ENCODE measurements around the gene IL32. TPM values are rescaled to one million over a fixed set of nuclear protein-coding genes. Genes with fewer than 3 reads are reported as not detected.

IL32 gene
- total RNA-seq, 4 donors from 2014 or later = 21.9 to 720 (median 492) TPM

DNA sequence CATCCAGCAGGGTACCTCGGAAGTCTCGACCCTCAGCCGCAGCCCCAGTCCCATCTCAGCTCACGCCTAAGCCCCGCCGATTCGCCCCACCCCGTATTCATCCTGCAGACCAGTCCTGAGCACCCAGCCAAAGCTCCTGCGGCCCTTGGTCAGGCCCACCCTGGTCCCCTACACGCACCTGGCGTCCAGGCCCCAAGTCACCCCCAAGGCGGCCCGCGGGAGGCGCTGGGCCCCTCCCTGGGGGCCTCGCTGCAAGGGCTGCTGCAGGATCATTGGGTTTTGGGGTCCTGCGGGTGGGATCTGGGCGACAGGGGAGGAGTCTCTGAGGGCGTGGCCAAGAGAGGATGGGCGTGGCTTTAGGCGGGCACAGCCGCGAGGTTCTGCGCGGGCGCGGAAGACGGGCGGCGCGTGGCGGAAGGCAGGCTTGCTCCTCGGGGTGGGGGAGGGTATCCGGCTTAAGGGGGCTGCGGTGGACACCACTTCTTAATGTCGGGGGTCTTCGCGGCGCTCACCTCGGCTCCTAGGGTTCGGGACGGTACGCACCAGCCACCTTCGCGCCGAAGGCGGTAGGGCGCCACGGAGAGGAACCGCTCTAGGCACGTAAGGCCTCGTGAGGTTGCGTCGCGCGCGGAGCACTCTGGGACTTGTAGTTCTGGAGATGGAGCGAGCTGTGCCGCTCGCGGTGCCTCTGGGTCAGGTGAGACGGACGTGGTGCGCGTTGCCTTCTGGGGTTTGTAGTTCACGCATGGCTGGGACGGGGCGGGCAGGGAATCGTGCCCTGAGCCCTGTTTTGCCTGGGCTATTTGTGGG, 41.6 kb upstream of the IL32 start, which contains the start of the genes HCFC1R1 and THOC6:
Gene HCFC1R1, minus strand, starts transcription at position 274 of the 810 bp plus-strand sequence. Its CDS starts 1 bp downstream, at position 273.
Gene THOC6, plus strand, starts transcription at position 367 of the 810 bp plus-strand sequence. Its CDS starts 292 bp downstream, at position 659.
- intact Hi-C loops (cut with DNase I; ENCODE audit: low total_unique reads) = loop anchor here (2.0 kb wide), 1 partner anchor 349 kb away; no protein-coding TSS in a partner anchor
- WGBS, 2 donors (ENCODE audit: low coverage in 1 of 2) = 0% methylated on average over 52 of the region's 69 CpGs; no CpG with 5 or more reads in 1 of the 2 donors
- in situ Hi-C loops (cut with MboI; ENCODE audit: low pct_ligation_motif_present in 1 of 4, low pct_unique_long_range_greater_than_20kb in 1 of 4, low sequenced_read_pairs in 3 of 4) = no loop called here
- peak; percentile 98 for DNase-seq
- peaks cover 21 to 61% (median 51%) of the 10 kb centered on the region in 4 donors for H3K4me1 ChIP-seq
- no peaks in the 10 kb centered on the region for H3K9me3 ChIP-seq
- H3K36me3 ChIP-seq = no peaks in the 10 kb centered on the region
- peaks cover 8% of the 10 kb centered on the region for H3K27me3 ChIP-seq
- H3K4me3 ChIP-seq = peak within 1 kb of the TSS; percentile 47 to 68 (median 61)
- peak within 1 kb of the TSS; percentile 92 to 94 (median 93) for H3K27ac ChIP-seq
- peak; percentile 80 for TF ChIP-seq POLR2A (IDR thresholded peaks at IDR 0.05)
- peak in 1 of 5 experiments; percentile 13 for TF ChIP-seq CTCF (IDR thresholded peaks at IDR 0.05)
- TF ChIP-seq POLR2AphosphoS5 (IDR thresholded peaks at IDR 0.05) = peak in 2 of 3 donors; percentile 79 to 90
- TF ChIP-seq EP300 (IDR thresholded peaks at IDR 0.05; ENCODE audit: low read depth) = no peak

- no peak for DNase-seq
- 90% methylated on average over 18 of the region's 18 CpGs; no CpG with 5 or more reads in 1 of the 2 donors for WGBS, 2 donors (ENCODE audit: low coverage in 1 of 2)
- intact Hi-C loops (cut with DNase I; ENCODE audit: low total_unique reads) (no loop called here), in situ Hi-C loops (cut with MboI; ENCODE audit: low pct_ligation_motif_present in 1 of 4, low pct_unique_long_range_greater_than_20kb in 1 of 4, low sequenced_read_pairs in 3 of 4) (loop anchor here in 1 of 4 donors (25.0 kb wide), 1 partner anchor 112 kb away; the partner anchor contains the start of gene ZNF213)
- no peak overlapping the region for H3K4me3 ChIP-seq
- H3K36me3 ChIP-seq = no peaks in the 10 kb centered on the region
- no peak overlapping the region for H3K27ac ChIP-seq
- H3K4me1 ChIP-seq = peaks cover 21 to 64% (median 45%) of the 10 kb centered on the region in 4 donors
- H3K9me3 ChIP-seq = no peaks in the 10 kb centered on the region
- peaks cover 19% of the 10 kb centered on the region for H3K27me3 ChIP-seq
- TF ChIP-seq POLR2AphosphoS5 (IDR thresholded peaks at IDR 0.05) (no peak), EP300 (IDR thresholded peaks at IDR 0.05; ENCODE audit: low read depth) (no peak), POLR2A (IDR thresholded peaks at IDR 0.05) (no peak), CTCF (IDR thresholded peaks at IDR 0.05) (no peak)
Measured at GRCh38 chr16:3025032-3026002, 40.1 kb upstream of the IL32 start.

DNA sequence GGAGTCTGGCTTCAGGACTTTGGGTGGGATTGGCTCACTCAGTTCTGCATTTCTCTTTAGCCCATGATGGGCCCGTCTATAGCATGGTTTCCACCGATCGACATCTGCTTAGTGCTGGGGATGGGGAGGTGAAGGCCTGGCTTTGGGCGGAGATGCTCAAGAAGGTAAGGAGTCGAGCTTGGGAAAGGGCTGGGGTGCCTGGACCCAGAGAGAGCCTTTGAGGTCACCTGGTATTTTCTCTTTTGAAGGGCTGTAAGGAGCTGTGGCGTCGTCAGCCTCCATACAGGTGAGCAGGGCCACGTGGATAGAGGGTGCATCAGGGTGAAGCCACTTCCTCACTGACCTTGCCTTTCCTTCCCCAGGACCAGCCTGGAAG, 39.4 kb upstream of the IL32 start:
- no peak for DNase-seq
- TF ChIP-seq EP300 (IDR thresholded peaks at IDR 0.05; ENCODE audit: low read depth) (no peak), POLR2A (IDR thresholded peaks at IDR 0.05) (no peak), POLR2AphosphoS5 (IDR thresholded peaks at IDR 0.05) (no peak), CTCF (IDR thresholded peaks at IDR 0.05) (no peak)
- Histone ChIP-seq H3K4me1 (peaks cover 21 to 60% (median 43%) of the 10 kb centered on the region in 4 donors), H3K27ac (no peak overlapping the region), H3K27me3 (peaks cover 26% of the 10 kb centered on the region), H3K4me3 (no peak overlapping the region), H3K36me3 (no peaks in the 10 kb centered on the region), H3K9me3 (no peaks in the 10 kb centered on the region)
- intact Hi-C loops (cut with DNase I; ENCODE audit: low total_unique reads) (no loop called here), in situ Hi-C loops (cut with MboI; ENCODE audit: low pct_ligation_motif_present in 1 of 4, low pct_unique_long_range_greater_than_20kb in 1 of 4, low sequenced_read_pairs in 3 of 4) (loop anchor here in 1 of 4 donors (25.0 kb wide), 1 partner anchor 111 kb away; the partner anchor contains the start of gene ZNF213)
- WGBS, 2 donors (ENCODE audit: low coverage in 1 of 2) = 94% methylated on average over 8 of the region's 8 CpGs; no CpG with 5 or more reads in 1 of the 2 donors
